KMS-11 (cell line): ENCODE measurements around the gene DMD.

ENCODE experiments used
- H2AFZ ChIP-seq: fragments of 200-600 bp; sonication (generic); 2 replicates; pipeline ENCODE4 v1.6.1; 2016; ENCODE audit warnings: antibody characterized with exemption, mixed run types, low read depth
- H3K27ac ChIP-seq: fragments of 200-600 bp; sonication (generic); 2 replicates; pipeline ENCODE4 v1.6.1; 2016; ENCODE audit warnings: mild to moderate bottlenecking, mixed run types
- H3K27me3 ChIP-seq: fragments of 200-600 bp; sonication (generic); 2 replicates; pipeline ENCODE4 v1.6.1; 2017; ENCODE audit warnings: mild to moderate bottlenecking, low read depth, mixed run types, moderate library complexity; ENCODE audit not compliant: insufficient read depth
- H3K36me3 ChIP-seq: fragments of 200-600 bp; sonication (generic); 2 replicates; pipeline ENCODE4 v1.6.1; 2017; ENCODE audit warnings: mild to moderate bottlenecking, mixed run types; ENCODE audit not compliant: insufficient read depth
- H3K4me1 ChIP-seq: fragments of 200-600 bp; sonication (generic); 2 replicates; pipeline ENCODE4 v1.6.1; 2016; ENCODE audit warnings: mild to moderate bottlenecking, low read depth, mixed run types; ENCODE audit not compliant: poor library complexity, severe bottlenecking
- H3K4me2 ChIP-seq: fragments of 200-600 bp; sonication (generic); 2 replicates; pipeline ENCODE4 v1.7.0; 2016; ENCODE audit warnings: mild to moderate bottlenecking, mixed run types
- H3K4me3 ChIP-seq: fragments of 200-600 bp; sonication (generic); IDR thresholded peaks from 2 replicates; pipeline ENCODE4 v1.6.1; 2017; ENCODE audit warnings: low read depth, low read length, mixed read lengths; ENCODE audit not compliant: insufficient read depth
- H3K79me2 ChIP-seq: fragments of 200-600 bp; sonication (generic); 2 replicates; pipeline ENCODE4 v1.6.1; 2016; ENCODE audit warnings: low read depth, mixed run types; ENCODE audit not compliant: insufficient read depth
- H3K9ac ChIP-seq: fragments of 200-600 bp; sonication (generic); 2 replicates; pipeline ENCODE4 v1.6.1; 2016; ENCODE audit warnings: mild to moderate bottlenecking, mixed run types
- H4K20me1 ChIP-seq: fragments of 200-600 bp; sonication (generic); 2 replicates; pipeline ENCODE4 v1.6.1; 2016; ENCODE audit warnings: mild to moderate bottlenecking, mixed run types; ENCODE audit not compliant: insufficient read depth
- TF ChIP-seq, protein P1 (sequence below): fragments of 200-600 bp; sonication (generic); conservative IDR thresholded peaks from 2 replicates; pipeline ENCODE4 v1.6.1; 2017; ENCODE audit warnings: low read depth, mild to moderate bottlenecking, antibody characterized with exemption, low read length, moderate library complexity, mixed read lengths

The DMD gene

DNA sequence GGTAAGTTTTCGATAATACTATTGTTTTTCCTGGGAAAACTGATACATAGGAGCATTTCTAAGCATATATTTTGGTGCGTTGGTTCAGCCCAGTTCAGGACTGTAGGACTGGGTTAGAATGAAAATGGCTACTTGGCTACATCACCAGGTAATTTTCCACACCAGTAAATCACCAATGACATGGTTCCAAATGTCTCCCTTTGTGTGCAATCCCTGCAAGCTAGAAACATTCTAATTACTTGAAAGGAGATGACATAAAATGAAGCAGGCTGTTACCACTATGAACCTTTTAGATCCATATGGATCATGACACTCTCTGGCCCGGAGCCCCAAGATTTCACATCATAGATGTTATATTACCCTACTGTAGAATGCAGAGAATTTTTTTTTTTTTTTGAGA, 1562.1 kb downstream of the DMD start:
- H3K4me2 ChIP-seq = no peak overlapping the region
- H2AFZ ChIP-seq = no peak overlapping the region
- TF ChIP-seq, protein P1, sequence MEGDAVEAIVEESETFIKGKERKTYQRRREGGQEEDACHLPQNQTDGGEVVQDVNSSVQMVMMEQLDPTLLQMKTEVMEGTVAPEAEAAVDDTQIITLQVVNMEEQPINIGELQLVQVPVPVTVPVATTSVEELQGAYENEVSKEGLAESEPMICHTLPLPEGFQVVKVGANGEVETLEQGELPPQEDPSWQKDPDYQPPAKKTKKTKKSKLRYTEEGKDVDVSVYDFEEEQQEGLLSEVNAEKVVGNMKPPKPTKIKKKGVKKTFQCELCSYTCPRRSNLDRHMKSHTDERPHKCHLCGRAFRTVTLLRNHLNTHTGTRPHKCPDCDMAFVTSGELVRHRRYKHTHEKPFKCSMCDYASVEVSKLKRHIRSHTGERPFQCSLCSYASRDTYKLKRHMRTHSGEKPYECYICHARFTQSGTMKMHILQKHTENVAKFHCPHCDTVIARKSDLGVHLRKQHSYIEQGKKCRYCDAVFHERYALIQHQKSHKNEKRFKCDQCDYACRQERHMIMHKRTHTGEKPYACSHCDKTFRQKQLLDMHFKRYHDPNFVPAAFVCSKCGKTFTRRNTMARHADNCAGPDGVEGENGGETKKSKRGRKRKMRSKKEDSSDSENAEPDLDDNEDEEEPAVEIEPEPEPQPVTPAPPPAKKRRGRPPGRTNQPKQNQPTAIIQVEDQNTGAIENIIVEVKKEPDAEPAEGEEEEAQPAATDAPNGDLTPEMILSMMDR = no peak
- no peaks in the 10 kb centered on the region for H3K79me2 ChIP-seq
- no peaks in the 10 kb centered on the region for H3K4me1 ChIP-seq
- no peak overlapping the region for H3K9ac ChIP-seq
- H3K36me3 ChIP-seq = no peaks in the 10 kb centered on the region
- no peaks in the 10 kb centered on the region for H4K20me1 ChIP-seq
- H3K27me3 ChIP-seq = no peaks in the 10 kb centered on the region
- H3K4me3 ChIP-seq = no peak overlapping the region
- no peak overlapping the region for H3K27ac ChIP-seq

DNA sequence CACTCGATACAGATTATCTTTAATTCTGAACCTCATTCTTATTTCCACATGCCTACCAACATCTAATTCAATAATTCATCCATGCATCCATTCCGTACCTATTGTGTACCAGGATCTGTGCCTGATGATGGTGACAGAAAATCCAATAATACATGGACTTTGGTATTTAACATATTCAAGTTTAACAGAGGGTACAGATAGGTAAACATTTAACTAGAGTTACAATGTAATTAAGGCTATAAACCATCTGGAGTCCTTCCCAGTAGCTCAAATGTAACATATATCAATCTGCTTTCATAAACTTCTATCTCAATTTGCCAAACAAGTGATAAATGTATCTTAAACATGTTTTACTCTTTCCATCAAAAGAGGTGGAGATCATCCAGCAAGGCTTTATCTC, 1578.0 kb downstream of the DMD start:
- H3K9ac ChIP-seq = no peak overlapping the region
- no peak overlapping the region for H3K27ac ChIP-seq
- TF ChIP-seq, protein P1 = no peak
- no peak overlapping the region for H2AFZ ChIP-seq
- H3K79me2 ChIP-seq = no peaks in the 10 kb centered on the region
- H3K4me1 ChIP-seq = no peaks in the 10 kb centered on the region
- H3K4me3 ChIP-seq = no peak overlapping the region
- no peaks in the 10 kb centered on the region for H3K27me3 ChIP-seq
- no peaks in the 10 kb centered on the region for H3K36me3 ChIP-seq
- no peak overlapping the region for H3K4me2 ChIP-seq
- no peaks in the 10 kb centered on the region for H4K20me1 ChIP-seq

DNA sequence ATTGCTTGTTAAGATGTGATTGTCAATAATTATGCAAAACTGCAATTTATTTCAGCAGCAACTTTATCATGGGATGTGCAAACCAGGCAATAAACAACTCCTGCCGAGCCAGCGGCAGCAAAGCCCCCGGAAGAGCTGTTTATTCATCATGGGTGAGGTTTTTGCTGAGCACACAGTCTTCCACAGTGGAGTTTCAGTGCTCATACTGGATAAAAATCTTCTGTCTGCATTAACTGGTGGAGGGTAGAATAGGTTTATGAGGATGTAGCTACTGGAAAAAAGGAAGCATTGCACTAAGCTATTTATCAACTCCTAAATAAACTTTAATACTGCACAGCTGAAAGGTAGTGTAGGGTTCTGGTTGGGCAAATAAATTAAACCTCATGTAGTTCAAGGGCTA, 1582.2 kb downstream of the DMD start:
- H4K20me1 ChIP-seq = no peaks in the 10 kb centered on the region

DNA sequence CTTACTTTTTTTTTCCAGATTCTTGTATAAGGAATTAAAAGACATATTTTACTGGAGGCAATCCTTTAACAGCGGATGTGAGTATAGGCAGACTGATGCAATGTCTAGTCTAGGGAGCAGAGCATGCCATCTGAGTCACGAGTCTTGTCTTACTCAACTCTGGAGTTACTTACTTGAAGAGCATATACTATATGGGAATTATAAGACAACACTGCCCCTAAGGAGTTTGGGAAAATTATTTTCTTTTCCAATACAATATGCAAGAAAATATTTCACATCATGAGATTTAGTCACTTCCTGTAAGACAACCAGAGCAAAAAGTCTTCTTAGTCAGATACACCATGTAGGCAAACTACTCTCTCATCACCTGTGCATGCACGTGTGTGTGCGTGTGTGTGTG, 1602.2 kb downstream of the DMD start:
- TF ChIP-seq, protein P1 = no peak
- Histone ChIP-seq H3K27ac (no peak overlapping the region), H3K4me1 (no peaks in the 10 kb centered on the region), H3K4me2 (no peak overlapping the region), H3K36me3 (no peaks in the 10 kb centered on the region), H4K20me1 (no peaks in the 10 kb centered on the region), H3K4me3 (no peak overlapping the region), H2AFZ (no peak overlapping the region), H3K79me2 (no peaks in the 10 kb centered on the region), H3K27me3 (no peaks in the 10 kb centered on the region), H3K9ac (no peak overlapping the region)

More for the DNA sequence above, 1582.2 kb downstream of the DMD start:
- H3K4me2 ChIP-seq = no peak overlapping the region
- H3K4me1 ChIP-seq = no peaks in the 10 kb centered on the region
- no peak overlapping the region for H3K4me3 ChIP-seq
- H3K36me3 ChIP-seq = no peaks in the 10 kb centered on the region
- TF ChIP-seq, protein P1 = no peak
- H3K27ac ChIP-seq = no peak overlapping the region
- no peak overlapping the region for H2AFZ ChIP-seq
- no peaks in the 10 kb centered on the region for H3K27me3 ChIP-seq
- H3K79me2 ChIP-seq = no peaks in the 10 kb centered on the region
- H3K9ac ChIP-seq = no peak overlapping the region

DNA sequence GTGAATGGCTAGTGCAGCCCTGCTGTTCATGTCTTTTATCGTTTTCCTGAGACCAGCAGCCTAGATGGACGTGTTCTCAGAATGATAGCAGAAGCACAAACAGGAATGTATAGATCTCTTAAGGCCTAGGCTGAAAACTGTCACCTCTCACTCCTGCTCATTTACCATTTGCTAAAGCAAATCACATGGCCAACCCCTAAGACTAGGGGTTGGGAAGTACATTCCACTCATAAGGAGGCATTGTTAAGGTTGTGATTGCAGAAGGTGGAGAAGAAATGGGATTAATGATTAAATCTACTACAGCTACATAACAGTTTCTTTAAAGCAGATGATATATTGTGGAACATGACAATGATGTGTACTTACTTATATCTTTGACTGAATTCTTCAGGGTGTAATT, 1602.7 kb downstream of the DMD start:
- Histone ChIP-seq H3K27me3 (no peaks in the 10 kb centered on the region), H3K9ac (no peak overlapping the region), H3K4me1 (no peaks in the 10 kb centered on the region), H3K36me3 (no peaks in the 10 kb centered on the region), H3K4me2 (no peak overlapping the region), H3K27ac (no peak overlapping the region), H3K4me3 (no peak overlapping the region), H3K79me2 (no peaks in the 10 kb centered on the region), H4K20me1 (no peaks in the 10 kb centered on the region), H2AFZ (no peak overlapping the region)
- TF ChIP-seq, protein P1 = no peak
